ENCODE results near the gene CEP57.

CEP57 gene

GRCh38 chr11:95790123-95790932 is at the start of gene CEP57:
TSS of gene CEP57 (plus strand) at chr11:95790498. CDS start at chr11:95790699, 201 bp downstream.
- DNase-seq = peak; percentile 97

- no peak for DNase-seq
These were observed 40.2 kb upstream of the CEP57 start for GRCh38 chr11:95750101-95750500.

GRCh38 chr11:95751515-95751914 is 38.8 kb upstream of the CEP57 start:
- no peak for DNase-seq

GRCh38 chr11:95760941-95761340 is 29.4 kb upstream of the CEP57 start:
- no peak for DNase-seq

GRCh38 chr11:95762534-95762933 is 27.8 kb upstream of the CEP57 start:
- no peak for DNase-seq

GRCh38 chr11:95764267-95764898 is 25.9 kb upstream of the CEP57 start:
- no peak for DNase-seq

- DNase-seq = no peak
These were observed 23.6 kb upstream of the CEP57 start for GRCh38 chr11:95766701-95767100.

- DNase-seq = no peak
These were observed 22.8 kb upstream of the CEP57 start for GRCh38 chr11:95767498-95767897.

GRCh38 chr11:95768521-95768920 is 21.8 kb upstream of the CEP57 start:
- no peak for DNase-seq

- no peak for DNase-seq
These were observed 13.4 kb upstream of the CEP57 start for GRCh38 chr11:95776859-95777258.

- no peak for DNase-seq
These were observed 11.6 kb upstream of the CEP57 start for GRCh38 chr11:95778699-95779098.

GRCh38 chr11:95780544-95780943 is 9.8 kb upstream of the CEP57 start:
- no peak for DNase-seq

GRCh38 chr11:95788921-95789505 is 1.3 kb upstream of the CEP57 start:
- DNase-seq = peak; percentile 54

- DNase-seq = peak; percentile 99
These were observed 684 bp upstream of the CEP57 start, which contains the start of gene FAM76B for GRCh38 chr11:95789506-95790122. TSS of gene FAM76B (minus strand) at chr11:95789782. CDS start at chr11:95789478, 304 bp downstream.

- peak; percentile 84 for DNase-seq
These were observed 823 bp downstream of the CEP57 start for GRCh38 chr11:95790933-95791708.

GRCh38 chr11:95791709-95792033 is 1.4 kb downstream of the CEP57 start:
- DNase-seq = no peak

GRCh38 chr11:95792200-95792599 is 1.9 kb downstream of the CEP57 start:
- peak; percentile 15 for DNase-seq

- no peak for DNase-seq
These were observed 2.4 kb downstream of the CEP57 start for GRCh38 chr11:95792700-95793099.

GRCh38 chr11:95793116-95793515 is 2.8 kb downstream of the CEP57 start:
- DNase-seq = no peak

- DNase-seq = no peak
These were observed 3.8 kb downstream of the CEP57 start for GRCh38 chr11:95794086-95794485.

GRCh38 chr11:95795627-95796295 is 5.5 kb downstream of the CEP57 start:
- no peak for DNase-seq

- DNase-seq = no peak
These were observed 6.2 kb downstream of the CEP57 start for GRCh38 chr11:95796501-95796900.

Measured in femur (tissue), 1 donor.